GM18526 (cell line): Measurements from ENCODE around the gene PPP1R14C.

Experiments used
- POLR2A ChIP-seq: IDR thresholded peaks from 3 replicates; pipeline ENCODE4 v1.6.1; 2011; ENCODE audit not compliant: insufficient read length; ENCODE audit errors: extremely low read depth

PPP1R14C gene

GRCh38 chr6:150272264-150272975 is 129.6 kb downstream of the PPP1R14C start:
- TF ChIP-seq POLR2A = no peak

DNA sequence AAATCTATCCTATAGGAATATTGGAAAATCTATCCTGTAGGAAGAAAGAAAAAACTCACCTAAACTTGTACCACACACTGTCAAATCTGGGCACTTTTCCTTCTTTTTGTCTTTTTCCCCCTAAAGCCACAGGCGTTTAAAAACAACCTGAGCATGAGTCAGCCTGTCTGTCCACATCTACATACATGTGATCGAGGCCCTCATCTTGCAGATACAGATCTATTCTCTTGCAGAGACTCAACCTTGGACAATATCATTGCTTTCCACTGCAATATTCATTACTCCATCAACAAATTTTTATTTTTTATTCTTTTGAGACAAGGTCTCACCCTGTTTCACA is 130.1 kb downstream of the PPP1R14C start:
- TF ChIP-seq POLR2A = no peak

- no peak for TF ChIP-seq POLR2A
Measured at GRCh38 chr6:150273457-150274309, 130.8 kb downstream of the PPP1R14C start.

- TF ChIP-seq POLR2A = no peak
Measured at GRCh38 chr6:150275489-150275888, 132.6 kb downstream of the PPP1R14C start.

DNA sequence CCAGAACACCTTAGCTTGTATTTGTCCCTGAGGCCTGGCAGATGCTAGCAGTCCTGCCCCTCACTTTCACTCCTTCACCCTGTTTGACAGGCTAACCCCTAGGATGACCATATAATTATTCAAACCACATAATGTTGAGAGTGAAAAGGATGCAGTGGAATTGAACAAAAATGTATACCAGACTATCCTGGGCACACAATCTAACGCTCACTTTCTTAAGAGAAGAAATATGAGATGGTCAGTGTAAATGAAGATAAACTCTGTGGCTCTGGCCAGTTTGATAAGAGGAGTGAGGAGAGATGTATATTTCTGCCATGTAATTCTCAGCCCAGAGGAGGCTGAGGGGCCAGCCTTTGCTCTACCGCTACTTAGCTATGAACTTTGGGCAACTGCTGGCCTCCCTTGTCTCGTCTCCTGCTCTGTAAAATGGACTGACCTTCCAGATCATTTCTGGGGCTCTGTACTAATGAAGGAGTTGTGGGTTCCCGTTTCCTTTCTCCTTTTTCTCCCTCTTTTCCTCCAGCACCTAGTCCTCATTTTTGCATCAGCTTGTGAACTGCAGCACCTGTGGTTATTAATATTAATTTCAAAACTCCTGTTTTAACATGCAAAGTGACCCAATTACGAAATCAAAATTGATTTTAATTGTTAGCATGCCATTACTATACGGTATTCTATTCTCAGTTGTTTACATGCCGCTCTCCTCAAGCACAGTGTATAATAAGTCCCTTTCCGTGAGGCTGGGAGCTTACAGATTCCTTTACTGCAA is 133.5 kb downstream of the PPP1R14C start:
- TF ChIP-seq POLR2A = no peak

DNA sequence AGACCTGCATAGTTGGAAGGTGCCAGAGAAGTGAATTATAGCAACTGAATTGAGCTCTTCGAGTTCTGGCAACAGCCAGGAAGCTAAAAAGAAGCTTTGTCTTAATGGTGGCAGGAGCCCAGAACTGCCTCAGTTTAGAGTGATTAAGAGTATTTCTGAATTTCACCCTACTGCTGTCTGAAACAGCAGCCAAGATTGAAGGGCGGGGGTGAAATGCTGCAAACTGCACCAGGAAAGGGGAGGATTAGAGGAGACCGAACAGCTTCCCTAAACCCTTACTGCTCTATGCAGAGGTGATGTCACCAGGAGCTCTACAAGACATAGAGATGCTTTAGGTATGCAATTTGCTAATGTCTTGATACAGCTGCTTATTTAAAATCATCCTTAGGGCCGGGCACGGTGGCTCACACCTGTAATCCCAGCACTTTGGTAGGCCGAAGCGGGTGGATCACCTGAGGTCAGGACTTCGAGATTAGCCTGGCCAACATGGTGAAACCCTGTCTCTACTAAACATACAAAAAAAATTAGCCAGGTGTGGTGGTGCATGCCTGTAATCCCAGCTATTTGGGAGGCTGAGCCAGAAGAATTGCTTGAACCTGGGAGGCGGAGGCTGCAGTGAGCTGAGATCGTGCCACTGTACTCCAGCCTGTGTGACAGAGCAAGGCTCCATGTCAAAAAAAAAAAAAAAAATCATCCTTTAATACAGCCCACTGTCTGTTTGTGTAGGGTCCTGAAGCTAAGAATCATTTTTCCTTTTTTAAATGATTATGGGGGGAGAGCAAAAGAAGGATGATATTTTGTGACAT is 134.3 kb downstream of the PPP1R14C start:
- TF ChIP-seq POLR2A = no peak

DNA sequence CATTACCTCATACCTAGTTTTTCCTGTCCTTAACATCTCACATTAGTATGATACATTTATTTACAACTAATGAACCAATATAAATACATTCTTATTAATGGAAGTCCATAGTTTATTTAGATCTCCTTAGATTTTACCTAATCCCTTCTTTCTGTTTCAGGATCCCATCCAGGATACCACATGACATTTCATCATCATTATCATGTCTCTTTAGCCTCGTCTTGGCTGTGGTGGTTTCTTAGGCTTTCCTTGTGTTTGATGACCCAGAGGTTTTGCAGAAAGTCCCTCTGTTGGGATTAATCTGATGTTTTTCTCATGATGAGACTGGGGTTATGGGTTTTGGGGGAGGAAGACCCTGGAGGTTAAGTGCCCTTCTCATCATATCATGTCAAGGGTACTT is 136.7 kb downstream of the PPP1R14C start:
- no peak for TF ChIP-seq POLR2A

DNA sequence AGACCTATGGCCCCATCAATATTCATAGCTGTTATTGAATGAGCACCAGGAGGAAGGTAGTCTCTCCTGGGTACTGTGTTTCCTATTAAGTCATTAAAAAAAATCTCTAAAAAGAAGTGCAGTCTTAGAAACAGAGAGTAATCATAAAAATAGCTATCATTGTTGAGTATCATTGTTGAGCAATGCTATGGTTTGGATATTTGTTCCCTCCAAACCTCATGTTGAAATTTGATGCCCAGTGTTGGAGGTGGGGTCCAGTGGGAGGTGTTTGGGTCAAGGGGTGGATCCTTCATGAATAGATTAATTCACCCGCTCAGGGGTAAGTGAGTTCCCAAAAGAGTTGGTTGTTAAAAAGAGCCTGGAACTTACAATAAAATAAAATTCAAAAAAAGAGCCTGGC is 137.9 kb downstream of the PPP1R14C start:
- TF ChIP-seq POLR2A = no peak

- no peak for TF ChIP-seq POLR2A
Measured at GRCh38 chr6:150281767-150282166, 138.9 kb downstream of the PPP1R14C start.

DNA sequence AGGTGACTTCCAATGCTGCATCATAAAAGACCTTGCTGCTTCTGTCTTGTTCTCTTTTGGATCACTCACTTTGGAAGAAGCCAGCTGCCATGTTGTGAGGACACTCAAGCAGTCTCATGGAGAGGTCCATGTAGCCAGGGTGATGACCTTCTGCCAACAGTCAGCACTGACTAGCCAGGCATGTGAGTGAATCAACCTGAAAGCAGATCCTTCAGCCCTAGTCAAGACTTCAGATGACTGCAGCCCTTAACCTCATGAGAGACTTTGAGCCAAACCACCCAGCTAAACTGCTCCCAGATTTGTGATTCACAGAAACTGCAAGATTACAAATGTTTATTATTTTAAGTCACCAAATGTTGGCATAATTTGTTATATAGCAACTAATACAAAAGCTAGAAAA is 140.0 kb downstream of the PPP1R14C start:
- TF ChIP-seq POLR2A = no peak

DNA sequence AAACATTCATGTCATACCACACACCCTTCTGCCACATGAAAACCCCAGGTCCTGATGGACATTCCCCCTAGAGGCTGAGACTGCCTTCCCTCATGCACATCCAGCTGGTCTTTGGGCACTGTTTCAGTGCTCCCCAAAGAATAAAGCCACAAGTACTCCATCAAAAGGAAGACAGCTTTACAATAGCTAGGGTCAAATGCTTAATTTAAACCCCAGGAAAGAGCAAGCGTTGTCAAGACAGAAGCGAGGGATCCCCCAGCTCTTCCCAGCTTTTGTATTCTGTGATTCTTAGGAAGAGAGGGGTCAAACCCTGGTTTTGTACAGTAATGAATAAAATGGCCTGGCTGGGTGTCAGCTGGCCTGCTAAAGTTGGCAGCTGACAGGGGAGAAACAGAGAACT is 143.6 kb downstream of the PPP1R14C start:
- TF ChIP-seq POLR2A = no peak

DNA sequence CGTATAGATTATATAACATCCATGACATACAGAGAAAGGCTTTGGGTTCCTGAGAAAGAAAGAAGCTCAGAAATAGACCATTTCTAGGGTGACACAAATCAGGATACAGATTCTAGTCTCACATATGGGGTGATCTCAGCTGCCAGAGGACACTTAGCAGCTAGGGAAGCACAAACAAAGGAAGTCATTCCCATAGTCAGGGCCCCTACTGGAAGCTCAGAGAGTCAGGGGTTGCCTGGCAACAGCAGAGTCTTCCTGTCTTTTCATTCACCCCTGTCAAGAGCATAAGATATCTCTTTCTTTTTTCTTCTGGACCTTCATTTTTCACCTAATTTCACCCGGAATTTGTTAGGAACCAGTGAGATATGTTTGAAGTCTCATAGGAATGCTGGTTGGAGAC is 144.1 kb downstream of the PPP1R14C start:
- no peak for TF ChIP-seq POLR2A

- TF ChIP-seq POLR2A = no peak
Measured at GRCh38 chr6:150288456-150288855, 145.6 kb downstream of the PPP1R14C start.

GRCh38 chr6:150289454-150290071 is 146.7 kb downstream of the PPP1R14C start:
- TF ChIP-seq POLR2A = no peak

- TF ChIP-seq POLR2A = no peak
Measured at GRCh38 chr6:150290429-150290828, 147.6 kb downstream of the PPP1R14C start.
